HG03064 (cell line): Measurements from ENCODE around the gene HLX.

ENCODE experiments used
- ATAC-seq: cut with Tn5 transposase; IDR thresholded peaks from one replicate; pipeline ENCODE4 v1.9.1; 2021; ENCODE audit warnings: low read depth; ENCODE audit not compliant: unreplicated experiment

Gene HLX

GRCh38 chr1:220880726-220881506 is 1.7 kb downstream of the HLX start:
- no peak for ATAC-seq

- no peak for ATAC-seq
Measured at GRCh38 chr1:220882061-220882891, 3.0 kb downstream of the HLX start.

GRCh38 chr1:220884109-220884980 is 5.1 kb downstream of the HLX start:
- no peak for ATAC-seq

- ATAC-seq: no peak
Measured at GRCh38 chr1:220884981-220885918, 6.0 kb downstream of the HLX start.

- no peak for ATAC-seq
Measured at GRCh38 chr1:220885971-220886370, 6.7 kb downstream of the HLX start.

GRCh38 chr1:220886470-220887201 is 7.4 kb downstream of the HLX start:
- no peak for ATAC-seq

- no peak for ATAC-seq
Measured at GRCh38 chr1:220887202-220887519, 7.9 kb downstream of the HLX start.

- ATAC-seq: no peak
Measured at GRCh38 chr1:220887520-220888416, 8.5 kb downstream of the HLX start.

- ATAC-seq: no peak
Measured at GRCh38 chr1:220888417-220888986, 9.3 kb downstream of the HLX start.

- no peak for ATAC-seq
Measured at GRCh38 chr1:220889333-220889732, 10.1 kb downstream of the HLX start.

GRCh38 chr1:220889848-220890287 is 10.6 kb downstream of the HLX start:
- ATAC-seq: no peak

GRCh38 chr1:220890602-220891001 is 11.4 kb downstream of the HLX start:
- ATAC-seq: no peak

GRCh38 chr1:220891224-220892085 is 12.2 kb downstream of the HLX start:
- no peak for ATAC-seq

GRCh38 chr1:220892086-220892376 is 12.8 kb downstream of the HLX start:
- no peak for ATAC-seq

GRCh38 chr1:220892997-220893700 is 13.9 kb downstream of the HLX start:
- no peak for ATAC-seq

- no peak for ATAC-seq
Measured at GRCh38 chr1:220893701-220894024, 14.4 kb downstream of the HLX start.
